GM18505 (cell line): Measurements from ENCODE around the gene EDRF1.
A peak's percentile ranks its signal among the peaks of the same experiment; 100 is the strongest.

ENCODE experiments used
- ATAC-seq: cut with Tn5 transposase; IDR thresholded peaks from one replicate; pipeline ENCODE4 v1.9.1; 2021; ENCODE audit not compliant: unreplicated experiment
- POLR2A ChIP-seq: IDR thresholded peaks from 4 replicates; pipeline ENCODE4 v1.6.1; 2011; ENCODE audit warnings: borderline replicate concordance; ENCODE audit not compliant: insufficient read depth, insufficient read length; ENCODE audit errors: extremely low read depth

Gene EDRF1, protein sequence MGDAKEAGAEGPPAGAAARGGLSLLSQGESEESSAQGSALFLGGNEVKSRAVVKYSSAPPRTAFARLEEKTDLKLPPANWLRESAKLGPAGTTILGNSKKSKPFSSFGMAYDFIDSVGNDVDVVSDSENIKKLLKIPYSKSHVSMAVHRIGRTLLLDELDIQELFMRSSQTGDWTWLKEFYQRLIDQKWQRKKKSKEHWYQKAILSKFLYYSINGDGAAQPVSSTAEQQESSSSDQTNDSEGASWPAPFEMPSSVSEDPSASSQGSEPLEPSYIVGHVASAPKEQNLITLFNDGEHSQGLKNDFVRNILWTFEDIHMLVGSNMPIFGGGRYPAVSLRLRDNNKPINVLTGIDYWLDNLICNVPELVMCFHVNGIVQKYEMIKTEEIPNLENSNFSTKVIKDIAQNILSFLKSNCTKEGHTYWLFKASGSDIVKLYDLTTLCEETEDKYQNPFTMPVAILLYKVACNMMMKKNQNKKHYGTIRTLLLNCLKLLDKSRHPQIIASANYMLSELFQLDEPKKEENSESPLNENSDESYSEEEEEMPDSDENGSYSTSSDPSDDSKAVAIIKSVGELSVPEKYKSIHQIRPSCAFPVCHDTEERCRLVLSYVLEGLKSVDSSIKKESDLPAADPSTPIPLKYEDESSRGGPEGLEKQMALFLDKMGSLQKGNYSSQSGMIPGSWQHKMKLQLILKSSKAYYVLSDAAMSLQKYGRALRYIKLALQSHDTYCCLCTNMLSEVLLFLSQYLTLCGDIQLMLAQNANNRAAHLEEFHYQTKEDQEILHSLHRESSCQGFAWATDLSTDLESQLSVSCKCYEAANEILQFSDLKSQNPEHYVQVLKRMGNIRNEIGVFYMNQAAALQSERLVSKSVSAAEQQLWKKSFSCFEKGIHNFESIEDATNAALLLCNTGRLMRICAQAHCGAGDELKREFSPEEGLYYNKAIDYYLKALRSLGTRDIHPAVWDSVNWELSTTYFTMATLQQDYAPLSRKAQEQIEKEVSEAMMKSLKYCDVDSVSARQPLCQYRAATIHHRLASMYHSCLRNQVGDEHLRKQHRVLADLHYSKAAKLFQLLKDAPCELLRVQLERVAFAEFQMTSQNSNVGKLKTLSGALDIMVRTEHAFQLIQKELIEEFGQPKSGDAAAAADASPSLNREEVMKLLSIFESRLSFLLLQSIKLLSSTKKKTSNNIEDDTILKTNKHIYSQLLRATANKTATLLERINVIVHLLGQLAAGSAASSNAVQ

DNA sequence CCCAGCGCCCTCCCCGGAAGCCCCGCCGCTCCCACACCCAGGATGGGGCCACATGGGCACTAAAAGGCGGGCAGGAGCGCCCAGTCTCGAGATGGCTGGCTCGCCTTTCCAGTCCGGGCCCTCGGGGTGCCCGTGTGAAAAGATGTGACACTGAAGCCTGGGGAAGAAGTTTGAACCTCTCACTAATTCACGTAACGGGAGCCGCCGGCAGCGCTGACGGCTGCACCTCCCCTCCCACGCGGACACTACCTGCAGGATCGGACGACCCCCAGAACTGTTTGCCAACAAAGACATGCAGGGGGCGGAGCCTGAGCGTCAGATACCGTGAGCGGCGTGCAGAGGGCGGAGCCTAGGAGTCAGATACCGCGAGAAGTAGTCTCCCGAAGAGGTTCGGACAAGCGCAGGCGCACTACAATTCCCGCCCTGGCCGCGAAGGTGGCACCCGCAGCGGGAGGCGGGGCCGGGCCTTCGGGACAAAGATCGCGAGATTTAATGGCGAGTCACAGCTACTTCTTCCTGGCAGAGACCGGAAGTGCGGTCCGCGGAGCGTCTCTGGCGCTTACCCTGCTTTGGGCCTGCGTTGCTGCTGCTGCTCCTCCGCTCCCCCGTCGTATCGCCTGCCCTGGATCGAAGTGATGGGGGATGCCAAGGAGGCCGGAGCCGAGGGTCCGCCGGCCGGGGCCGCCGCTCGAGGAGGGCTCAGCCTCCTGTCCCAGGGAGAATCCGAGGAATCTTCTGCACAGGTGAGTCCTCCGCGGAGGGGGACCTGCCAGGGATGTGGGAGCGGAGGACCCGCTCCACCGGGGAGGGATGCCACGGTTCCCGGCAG is at the start of gene EDRF1:
EDRF1 (plus strand) TSS at position 537 of the 829 bp plus-strand sequence; CDS start at position 636, 99 bp downstream.
- ATAC-seq, result peak; percentile 95
- TF ChIP-seq POLR2A, result peak; percentile 98

DNA sequence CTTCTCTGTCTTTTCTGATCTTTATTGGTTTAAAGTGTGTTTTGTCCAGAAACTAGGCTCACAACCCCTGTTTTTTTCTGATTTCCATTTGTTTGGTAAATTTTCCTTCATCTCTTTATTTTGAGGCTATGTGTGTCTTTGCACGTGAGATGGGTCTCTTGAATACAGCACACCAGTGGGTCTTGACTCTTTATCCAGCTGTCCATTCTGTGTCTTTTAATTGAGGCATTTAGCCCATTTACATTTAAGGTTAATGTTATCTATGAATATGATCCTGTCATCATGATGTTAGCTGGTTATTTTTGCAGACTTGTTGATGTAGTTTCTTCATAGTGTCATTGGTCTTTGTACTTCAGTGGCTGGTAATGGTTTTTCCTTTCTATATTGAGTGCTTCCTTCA is 46.6 kb upstream of the EDRF1 start:
- no peak for ATAC-seq
- no peak for TF ChIP-seq POLR2A

DNA sequence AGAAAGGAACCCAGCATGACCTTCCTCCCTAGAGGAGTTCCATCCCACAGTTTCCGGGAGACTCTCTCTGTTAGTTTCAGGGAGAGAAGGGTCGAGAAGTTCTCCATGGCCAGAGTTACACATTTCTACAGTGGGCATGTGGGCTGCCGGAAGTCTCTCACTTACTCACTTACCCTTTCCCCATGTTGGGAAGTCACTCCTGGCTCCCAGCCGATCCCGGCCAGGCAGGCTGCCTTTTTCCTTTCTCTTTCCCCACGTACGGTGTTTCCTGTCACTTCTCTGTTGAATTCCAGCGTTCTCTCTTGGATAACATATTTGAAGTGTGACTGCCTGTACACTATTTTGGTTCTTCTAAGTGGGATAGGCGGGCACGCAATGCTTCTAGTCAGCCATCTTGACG is 40.1 kb upstream of the EDRF1 start:
- no peak for ATAC-seq
- no peak for TF ChIP-seq POLR2A

DNA sequence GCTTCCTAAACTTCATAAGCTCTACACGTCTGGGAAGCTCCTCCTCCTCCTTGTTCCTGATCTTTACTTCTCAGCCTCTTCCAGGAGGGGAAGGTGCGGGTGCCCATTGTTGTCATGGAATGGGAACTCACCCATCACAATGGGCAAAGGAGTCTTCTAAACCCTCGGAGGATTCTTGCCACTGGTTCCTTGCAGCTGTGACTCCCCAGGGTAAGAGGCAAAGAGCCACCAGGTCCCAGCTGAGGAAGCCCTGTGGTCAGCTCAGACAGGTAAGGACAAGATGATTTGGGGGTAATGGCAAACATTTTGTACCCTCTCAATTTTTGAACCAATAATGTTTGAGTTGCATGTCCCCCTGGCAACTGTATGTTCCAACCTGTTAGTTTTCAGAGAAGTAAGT is 36.4 kb upstream of the EDRF1 start, which contains the start of gene TEX36:
TEX36 (minus strand) TSS at position 101 of the 400 bp plus-strand sequence. CDS start 174 bp downstream, outside the sequence.
- ATAC-seq, result no peak
- TF ChIP-seq POLR2A, result no peak

DNA sequence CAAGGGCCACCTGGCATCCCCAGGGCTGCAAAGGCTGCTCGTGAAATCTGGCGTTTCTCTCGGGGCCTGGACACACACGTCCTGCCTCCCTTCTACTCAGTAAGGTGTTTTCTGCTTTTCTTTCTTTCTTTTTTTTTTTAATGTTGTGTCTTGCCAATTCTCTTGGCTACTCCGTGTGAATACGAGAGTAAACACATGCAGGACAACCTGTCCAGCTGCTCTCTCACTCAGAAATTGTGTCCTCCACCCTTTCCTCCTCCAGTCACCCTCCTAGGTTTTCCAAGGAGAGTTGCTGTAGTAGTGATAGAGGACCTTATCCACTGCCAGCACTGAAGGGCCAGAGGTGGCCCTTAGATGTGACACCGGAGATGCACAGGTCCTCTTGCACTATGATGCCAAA is 35.7 kb upstream of the EDRF1 start:
- no peak for ATAC-seq
- no peak for TF ChIP-seq POLR2A

DNA sequence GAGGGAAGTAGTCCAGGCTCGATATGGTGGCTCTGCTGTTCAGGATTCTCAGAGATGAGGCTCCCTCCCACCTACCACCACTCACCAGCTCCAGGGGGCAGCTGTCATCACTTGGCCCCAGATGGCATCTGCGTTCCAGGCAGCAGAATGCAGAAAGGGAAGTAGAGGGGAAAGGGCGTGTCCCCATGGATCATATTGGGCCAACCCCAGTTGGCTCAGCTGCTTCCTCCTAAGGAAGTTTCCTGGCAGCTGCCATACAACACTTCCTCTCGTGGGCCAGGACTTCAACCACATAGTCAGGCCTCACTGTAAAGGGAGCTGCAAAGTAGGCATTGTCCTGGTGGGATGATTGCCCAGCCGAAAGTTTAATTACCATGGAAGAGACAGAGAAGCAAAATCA is 34.9 kb upstream of the EDRF1 start:
- TF ChIP-seq POLR2A, result no peak
- ATAC-seq, result no peak

DNA sequence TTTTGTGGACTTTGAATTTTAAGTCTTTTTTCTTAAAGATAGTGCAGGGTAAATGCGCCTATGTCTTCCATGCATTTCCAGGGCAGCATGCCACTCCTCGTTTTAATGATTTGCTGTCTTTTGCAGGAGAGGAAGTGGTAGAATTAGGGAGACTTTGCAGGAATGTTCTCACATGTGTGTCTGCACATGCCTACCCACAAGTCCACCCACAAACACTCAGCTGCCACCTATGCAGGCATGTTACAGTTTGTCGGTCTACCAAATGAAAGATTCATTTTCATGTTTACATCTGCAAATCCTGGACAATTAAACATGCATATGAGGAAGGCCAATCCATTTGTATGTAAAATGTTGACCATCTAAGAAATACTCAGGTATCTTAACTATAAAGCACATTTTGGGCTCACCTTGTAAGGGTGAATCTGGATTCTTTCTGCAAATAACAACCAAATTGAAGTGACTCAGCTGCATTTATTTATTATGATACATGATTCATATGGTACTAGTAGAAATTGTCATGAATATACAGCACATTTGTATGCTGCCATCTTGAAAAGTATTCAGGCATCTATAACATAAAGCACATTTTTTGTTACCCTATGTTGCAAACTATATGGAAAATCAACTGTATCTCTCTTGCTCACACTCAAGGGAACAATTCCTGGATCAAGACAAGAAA is 31.9 kb upstream of the EDRF1 start:
- TF ChIP-seq POLR2A, result no peak
- ATAC-seq, result no peak

DNA sequence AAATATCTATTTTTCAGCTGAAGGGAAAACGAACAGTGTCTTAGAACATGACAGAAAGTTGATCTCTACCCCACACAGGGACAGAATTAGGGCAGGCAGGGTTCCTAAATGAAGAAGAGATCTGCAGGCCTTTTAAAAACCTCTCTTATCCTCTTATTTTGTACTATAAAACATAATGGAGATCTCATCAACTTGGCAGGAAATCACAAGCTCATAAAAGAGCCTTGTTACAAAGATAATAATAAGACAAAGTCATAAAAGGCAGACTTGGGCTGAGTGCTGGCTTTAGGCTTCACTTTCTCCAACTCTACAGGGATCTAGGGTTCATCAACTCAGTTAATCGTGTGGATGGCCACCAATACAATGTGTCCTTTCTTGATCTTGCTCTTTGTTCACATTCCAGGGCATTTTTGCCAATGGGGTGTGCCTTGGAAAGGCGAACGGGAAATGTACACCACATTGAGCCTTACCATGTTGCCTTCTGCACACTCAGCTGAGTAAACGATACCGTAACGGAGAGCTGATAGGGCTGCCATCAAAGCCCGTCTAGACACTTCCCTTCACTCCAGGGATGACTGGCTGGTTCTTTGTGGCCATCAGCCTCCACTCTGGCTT is 29.4 kb upstream of the EDRF1 start:
- no peak for ATAC-seq
- no peak for TF ChIP-seq POLR2A

DNA sequence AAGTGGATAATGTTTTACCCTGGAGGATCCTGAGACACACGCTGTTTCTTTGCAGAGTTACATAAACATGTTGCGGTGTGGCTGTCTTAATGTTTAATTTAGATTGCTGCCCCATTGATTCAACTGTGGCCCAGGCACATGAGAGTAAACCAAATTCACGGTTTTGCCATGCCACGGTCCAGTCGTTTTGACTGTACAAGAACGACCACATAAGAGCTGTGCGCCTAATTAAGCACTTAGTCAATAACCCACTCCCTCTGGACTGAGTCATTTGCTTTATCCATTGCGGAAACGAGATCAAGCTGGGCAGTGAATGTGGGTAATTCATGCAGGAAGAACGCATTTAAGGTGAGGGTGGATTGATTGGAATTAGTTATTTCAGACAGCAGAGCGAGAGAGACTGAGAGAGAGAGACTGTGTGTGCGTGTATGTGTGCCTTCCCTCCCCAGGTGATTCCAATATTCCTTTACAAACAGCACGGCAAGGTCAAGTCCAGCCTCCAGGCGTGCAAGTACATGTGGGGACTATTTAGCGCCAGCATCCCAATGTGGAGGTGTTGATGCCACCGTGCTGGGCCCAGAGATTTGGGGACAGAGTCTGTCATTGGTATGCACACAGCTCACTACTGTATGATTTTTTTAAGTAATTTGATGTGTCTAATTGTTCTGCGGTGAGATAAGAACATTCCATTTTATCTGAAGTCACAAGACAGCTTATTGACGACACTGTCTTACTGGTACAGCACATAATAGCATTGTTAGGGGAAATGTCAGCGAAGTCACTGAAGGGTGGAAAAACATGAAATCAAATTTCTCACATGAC is 28.1 kb upstream of the EDRF1 start:
- TF ChIP-seq POLR2A, result no peak
- ATAC-seq, result no peak

DNA sequence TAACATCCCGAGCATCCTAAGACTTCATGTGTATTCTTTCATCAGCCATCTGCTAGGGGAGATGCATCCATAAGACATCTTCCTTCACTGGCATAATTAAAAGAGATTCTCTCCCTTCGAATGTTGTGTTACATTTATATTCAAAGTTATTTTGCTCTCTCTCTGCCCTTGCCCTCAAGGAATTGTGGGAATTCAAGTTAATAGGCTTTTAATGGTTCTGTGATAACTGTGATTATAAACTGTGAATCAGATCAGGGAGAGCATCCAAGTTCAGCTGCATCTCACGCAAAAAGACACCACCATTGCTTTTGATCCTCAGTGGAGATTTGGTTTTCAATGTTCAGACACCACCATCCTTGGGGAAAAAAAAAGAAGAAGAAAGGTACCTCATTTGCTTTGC is 27.3 kb upstream of the EDRF1 start:
- no peak for ATAC-seq
- no peak for TF ChIP-seq POLR2A
